ENCODE measurements around the gene ASRGL1. TPM values are rescaled to one million over a fixed set of nuclear protein-coding genes. Genes with fewer than 3 reads are reported as not detected.

Gene ASRGL1
- total and polyA plus RNA-seq, 8 donors, result 1.9 to 26.6 (median 3.3) TPM

DNA sequence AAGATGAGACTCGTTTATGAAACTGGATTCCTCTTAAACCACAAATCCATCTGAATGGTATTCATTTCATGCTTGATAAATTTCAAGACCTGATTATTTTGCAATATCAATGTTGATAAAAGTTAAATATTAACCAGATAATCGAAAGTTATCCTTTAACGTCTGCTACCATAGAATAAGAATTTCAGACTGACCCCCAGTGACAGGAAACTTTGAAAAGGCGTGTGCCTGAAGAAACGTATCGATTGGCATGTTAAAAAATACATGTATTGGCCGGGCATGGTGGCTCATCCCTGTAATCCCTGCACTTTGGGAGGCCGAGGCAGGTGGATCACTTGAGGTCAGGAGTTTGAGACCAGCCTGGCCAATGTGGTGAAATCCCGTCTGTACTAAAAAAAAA, 95.4 kb downstream of the ASRGL1 start:
- Histone ChIP-seq H3K27ac (no peak overlapping the region), H3K4me3 (no peak overlapping the region), H3K4me1 (peaks cover 2 to 61% of the 10 kb centered on the region in 2 donors), H3K9me3 (no peaks in the 10 kb centered on the region), H3K36me3 (no peaks in the 10 kb centered on the region), H3K27me3 (no peaks in the 10 kb centered on the region)
- no peak for TF ChIP-seq CTCF (IDR thresholded peaks at IDR 0.05)
- ATAC-seq (no peak), DNase-seq (no peak)
- intact Hi-C loops (cut with DNase I), result no loop called here

DNA sequence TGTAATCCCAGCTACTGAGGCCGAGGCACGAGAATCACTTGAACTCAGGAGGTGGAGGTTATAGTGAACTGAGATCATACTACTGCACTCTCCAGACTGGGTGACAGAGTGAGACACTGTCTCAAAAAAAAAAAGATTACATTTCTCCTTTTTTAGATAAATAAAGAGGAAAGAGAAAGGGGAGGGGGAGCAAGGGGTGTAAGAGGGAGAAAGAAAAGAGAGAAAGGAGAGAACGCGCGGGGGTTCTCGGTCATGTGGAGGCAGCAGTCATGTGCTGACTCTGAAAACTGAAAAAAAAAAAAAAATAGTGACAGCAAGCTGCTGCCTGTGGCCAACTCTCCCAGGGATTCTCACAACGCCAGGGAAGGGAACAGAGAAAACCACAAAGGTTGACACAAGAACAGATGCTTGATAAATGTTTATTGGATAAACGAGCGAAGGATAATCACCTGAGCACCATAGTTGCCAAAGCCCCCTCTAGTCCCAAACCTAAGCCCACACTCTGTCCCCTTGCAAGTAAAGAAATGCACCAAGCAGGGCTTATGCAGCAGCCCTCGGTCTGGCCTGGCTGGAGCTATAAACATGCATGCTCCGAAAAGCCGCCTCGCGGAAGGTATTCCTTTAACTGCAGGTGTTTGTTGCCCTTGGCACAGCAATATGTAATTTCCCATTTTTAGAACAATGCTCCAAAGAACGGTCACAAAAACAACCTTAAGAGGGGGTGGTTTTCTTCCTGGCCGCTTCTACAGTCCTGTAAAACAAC, 96.1 kb downstream of the ASRGL1 start:
- no peaks in the 10 kb centered on the region for H3K27me3 ChIP-seq
- intact Hi-C loops (cut with DNase I), result no loop called here
- DNase-seq, result no peak
- no peak for TF ChIP-seq CTCF (IDR thresholded peaks at IDR 0.05)
- peak; percentile 22 for ATAC-seq
- H3K36me3 ChIP-seq, result no peaks in the 10 kb centered on the region
- H3K4me3 ChIP-seq, result no peak overlapping the region
- H3K9me3 ChIP-seq, result no peaks in the 10 kb centered on the region
- peaks cover 0 to 55% of the 10 kb centered on the region in 2 donors for H3K4me1 ChIP-seq
- H3K27ac ChIP-seq, result peak overlapping the region in 1 of 2 donors; percentile 28

GRCh38 chr11:62433904-62434276, 96.6 kb downstream of the ASRGL1 start:
- Histone ChIP-seq H3K9me3 (no peaks in the 10 kb centered on the region), H3K4me1 (peaks cover 0 to 50% of the 10 kb centered on the region in 2 donors), H3K36me3 (no peaks in the 10 kb centered on the region), H3K4me3 (no peak overlapping the region), H3K27me3 (no peaks in the 10 kb centered on the region), H3K27ac (peak overlapping the region in 1 of 2 donors; percentile 28)
- DNase-seq (no peak), ATAC-seq (peak; percentile 31)
- intact Hi-C loops (cut with DNase I), result no loop called here
- TF ChIP-seq CTCF (IDR thresholded peaks at IDR 0.05), result no peak

- intact Hi-C loops (cut with DNase I), result no loop called here
- peak; percentile 31 for ATAC-seq
- Histone ChIP-seq H3K4me3 (no peak overlapping the region), H3K36me3 (no peaks in the 10 kb centered on the region), H3K27ac (no peak overlapping the region), H3K9me3 (no peaks in the 10 kb centered on the region), H3K27me3 (no peaks in the 10 kb centered on the region), H3K4me1 (peaks cover 5 to 45% of the 10 kb centered on the region in 2 donors)
- no peak for TF ChIP-seq CTCF (IDR thresholded peaks at IDR 0.05)
- no peak for DNase-seq
Measured at GRCh38 chr11:62435846-62436660, 98.8 kb downstream of the ASRGL1 start.

DNA sequence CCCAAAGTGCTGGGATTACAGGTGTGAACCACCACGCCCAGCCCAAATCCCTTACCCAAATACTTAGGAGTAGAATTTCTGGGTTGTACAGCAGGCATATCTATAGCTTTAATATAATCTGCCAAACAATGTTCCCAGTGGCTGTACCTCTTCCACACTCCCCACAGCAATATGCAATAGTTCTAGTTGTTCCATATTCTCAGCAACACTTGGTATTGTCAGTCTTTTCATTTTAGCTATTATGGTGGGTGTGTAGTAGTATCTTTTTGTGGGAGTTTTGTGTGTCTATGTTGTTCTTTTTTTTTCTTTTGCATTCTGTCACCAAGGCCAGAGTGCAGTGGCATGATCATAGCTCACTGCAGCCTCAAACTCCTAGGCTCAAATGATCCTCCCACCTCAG, 100.4 kb downstream of the ASRGL1 start:
- peaks cover 5 to 40% of the 10 kb centered on the region in 2 donors for H3K4me1 ChIP-seq
- no peaks in the 10 kb centered on the region for H3K27me3 ChIP-seq
- ATAC-seq (no peak), DNase-seq (no peak)
- H3K36me3 ChIP-seq, result no peaks in the 10 kb centered on the region
- intact Hi-C loops (cut with DNase I), result no loop called here
- no peak overlapping the region for H3K4me3 ChIP-seq
- H3K27ac ChIP-seq, result no peak overlapping the region
- TF ChIP-seq CTCF (IDR thresholded peaks at IDR 0.05), result no peak
- no peaks in the 10 kb centered on the region for H3K9me3 ChIP-seq

Measured in left lung (tissue), 10 donors.